OCI-LY1 (cell line): ENCODE results near the gene LEF1.
A peak's percentile ranks its signal among the peaks of the same experiment; 100 is the strongest.

ENCODE experiments used
- H2AFZ ChIP-seq: fragments of 200-600 bp; sonication (generic), shearing (Covaris generic); 2 replicates; pipeline ENCODE4 v1.6.0; 2014; ENCODE audit warnings: antibody characterized with exemption, mild to moderate bottlenecking, low read length
- H3F3A ChIP-seq: fragments of 200-600 bp; sonication (generic), shearing (Covaris generic); 2 replicates; pipeline ENCODE4 v1.6.0; 2014; ENCODE audit warnings: mild to moderate bottlenecking, antibody characterized with exemption, low read length, moderate library complexity; ENCODE audit not compliant: insufficient read depth
- H3K27ac ChIP-seq: fragments of 200-600 bp; sonication (generic); 2 replicates; pipeline ENCODE4 v1.5.1; 2014; ENCODE audit warnings: low read length, mixed run types, mild to moderate bottlenecking, low read depth; ENCODE audit not compliant: poor library complexity, severe bottlenecking
- H3K27me3 ChIP-seq: fragments of 200-600 bp; sonication (generic); 2 replicates; pipeline ENCODE4 v1.6.0; 2014; ENCODE audit warnings: antibody characterized with exemption, mild to moderate bottlenecking, low read length, moderate library complexity; ENCODE audit not compliant: insufficient read depth
- H3K36me3 ChIP-seq: fragments of 200-600 bp; sonication (generic); 2 replicates; pipeline ENCODE4 v1.6.1; 2014; ENCODE audit warnings: mild to moderate bottlenecking, antibody characterized with exemption, low read length, moderate library complexity, mixed read lengths; ENCODE audit not compliant: insufficient read depth
- H3K4me1 ChIP-seq: fragments of 200-600 bp; sonication (generic); 2 replicates; pipeline ENCODE4 v1.5.1; 2014; ENCODE audit warnings: mild to moderate bottlenecking, low read length, moderate library complexity; ENCODE audit not compliant: insufficient read depth, severe bottlenecking
- H3K4me2 ChIP-seq: fragments of 200-600 bp; sonication (generic), shearing (Covaris generic); 2 replicates; pipeline ENCODE4 v1.6.1; 2014; ENCODE audit warnings: low read length
- H3K4me3 ChIP-seq: fragments of 200-600 bp; sonication (generic); 2 replicates; pipeline ENCODE4 v1.5.1; 2014; ENCODE audit warnings: low read length, low read depth, mild to moderate bottlenecking, mixed read lengths; ENCODE audit not compliant: poor library complexity, severe bottlenecking
- H3K79me2 ChIP-seq: fragments of 200-600 bp; shearing (Covaris generic); 2 replicates; pipeline ENCODE4 v1.6.1; 2016; ENCODE audit warnings: mixed run types, low read length, mixed read lengths; ENCODE audit not compliant: insufficient read depth
- H3K9ac ChIP-seq: fragments of 200-600 bp; sonication (generic), shearing (Covaris generic); 2 replicates; pipeline ENCODE4 v1.6.1; 2014; ENCODE audit warnings: mild to moderate bottlenecking, low read length, mixed read lengths
- H3K9me2 ChIP-seq: fragments of 200-600 bp; sonication (generic), shearing (Covaris generic); 2 replicates; pipeline ENCODE4 v1.6.1; 2014; ENCODE audit warnings: low read depth, mild to moderate bottlenecking, low read length, mixed read lengths
- H3K9me3 ChIP-seq: fragments of 200-600 bp; shearing (Covaris generic); 2 replicates; pipeline ENCODE4 v1.6.1; 2014; ENCODE audit warnings: low read length, mixed read lengths
- H4K20me1 ChIP-seq: fragments of 200-600 bp; sonication (generic), shearing (Covaris generic); 2 replicates; pipeline ENCODE4 v1.6.0; 2016; ENCODE audit warnings: mild to moderate bottlenecking, low read length; ENCODE audit not compliant: insufficient read depth
- CTCF ChIP-seq: fragments of 200-600 bp; sonication (generic), shearing (Covaris generic); IDR thresholded peaks from 2 replicates; pipeline ENCODE4 v1.5.1; 2017; ENCODE audit warnings: mild to moderate bottlenecking, antibody characterized with exemption, low read length, moderate library complexity, mixed read lengths
- EZH2 ChIP-seq: fragments of 200-600 bp; sonication (generic), shearing (Covaris generic); IDR thresholded peaks from 2 replicates; pipeline ENCODE4 v1.8.0; 2017; ENCODE audit warnings: borderline replicate concordance, mixed run types, mild to moderate bottlenecking, antibody characterized with exemption, low read length, moderate library complexity, mixed read lengths

The LEF1 gene

GRCh38 chr4:108170631-108171338, 2.1 kb upstream of the LEF1 start:
- Histone ChIP-seq H3F3A (no peaks in the 10 kb centered on the region), H2AFZ (no peak overlapping the region), H4K20me1 (no peaks in the 10 kb centered on the region), H3K4me1 (peaks cover 21% of the 10 kb centered on the region), H3K9me2 (no peaks in the 10 kb centered on the region), H3K9me3 (no peaks in the 10 kb centered on the region), H3K79me2 (peaks cover 18% of the 10 kb centered on the region), H3K27ac (no peak overlapping the region), H3K9ac (no peak overlapping the region), H3K4me2 (peak overlapping the region; percentile 16; the same call in 1 of the 2 replicates), H3K36me3 (peaks cover 18% of the 10 kb centered on the region; the same call in 1 of the 2 replicates), H3K4me3 (no peak overlapping the region), H3K27me3 (no peaks in the 10 kb centered on the region)
- no peak for TF ChIP-seq CTCF
- no peak for TF ChIP-seq EZH2

- no peak overlapping the region for H3K4me3 ChIP-seq
- no peaks in the 10 kb centered on the region for H4K20me1 ChIP-seq
- no peaks in the 10 kb centered on the region for H3K27me3 ChIP-seq
- H3K9me3 ChIP-seq = no peaks in the 10 kb centered on the region
- peaks cover 28% of the 10 kb centered on the region; the same call in 1 of the 2 replicates for H3K36me3 ChIP-seq
- peak overlapping the region; percentile 79; the same call in 1 of the 2 replicates for H3K4me2 ChIP-seq
- H3K79me2 ChIP-seq = peaks cover 28% of the 10 kb centered on the region
- H3K27ac ChIP-seq = no peak overlapping the region
- TF ChIP-seq EZH2 (no peak), CTCF (no peak)
- no peaks in the 10 kb centered on the region for H3F3A ChIP-seq
- H3K9ac ChIP-seq = no peak overlapping the region
- H2AFZ ChIP-seq = no peak overlapping the region
- H3K4me1 ChIP-seq = peaks cover 25% of the 10 kb centered on the region
- H3K9me2 ChIP-seq = no peaks in the 10 kb centered on the region
These were observed 932 bp upstream of the LEF1 start for GRCh38 chr4:108169664-108170063.

GRCh38 chr4:108168160-108168670, 517 bp downstream of the LEF1 start:
- Histone ChIP-seq H3K36me3 (peaks cover 41% of the 10 kb centered on the region), H3K4me1 (peaks cover 39% of the 10 kb centered on the region), H3K4me3 (peak overlapping the region; percentile 99), H2AFZ (no peak overlapping the region), H3K27me3 (no peaks in the 10 kb centered on the region), H3K9me3 (no peaks in the 10 kb centered on the region), H3K4me2 (peak overlapping the region; percentile 79), H4K20me1 (no peaks in the 10 kb centered on the region), H3K9me2 (no peaks in the 10 kb centered on the region), H3K27ac (peak overlapping the region; percentile 94), H3K79me2 (peaks cover 43% of the 10 kb centered on the region), H3K9ac (peak overlapping the region; percentile 100), H3F3A (no peaks in the 10 kb centered on the region)
- TF ChIP-seq CTCF = no peak
- TF ChIP-seq EZH2 = no peak
